Activated CD4-positive, alpha-beta T cell treated with anti-CD3 and anti-CD28 coated beads, Interleukin-2, Interleukin-6, amounts not matched to agents 100 ng/mL and 50 ng/mL, durations not matched to agents 16 hours and 8 hours (primary cell): ENCODE measurements around the gene NUP155.
"Not testable (repeated sequence)": the region's sequence is repeated elsewhere in the genome, so short reads cannot be mapped to it uniquely, and the experiment has no call there.

Experiments
- DNase-seq: peaks from one replicate; pipeline ENCODE4 v3.0.0-alpha.2; 2020

NUP155 gene

DNA sequence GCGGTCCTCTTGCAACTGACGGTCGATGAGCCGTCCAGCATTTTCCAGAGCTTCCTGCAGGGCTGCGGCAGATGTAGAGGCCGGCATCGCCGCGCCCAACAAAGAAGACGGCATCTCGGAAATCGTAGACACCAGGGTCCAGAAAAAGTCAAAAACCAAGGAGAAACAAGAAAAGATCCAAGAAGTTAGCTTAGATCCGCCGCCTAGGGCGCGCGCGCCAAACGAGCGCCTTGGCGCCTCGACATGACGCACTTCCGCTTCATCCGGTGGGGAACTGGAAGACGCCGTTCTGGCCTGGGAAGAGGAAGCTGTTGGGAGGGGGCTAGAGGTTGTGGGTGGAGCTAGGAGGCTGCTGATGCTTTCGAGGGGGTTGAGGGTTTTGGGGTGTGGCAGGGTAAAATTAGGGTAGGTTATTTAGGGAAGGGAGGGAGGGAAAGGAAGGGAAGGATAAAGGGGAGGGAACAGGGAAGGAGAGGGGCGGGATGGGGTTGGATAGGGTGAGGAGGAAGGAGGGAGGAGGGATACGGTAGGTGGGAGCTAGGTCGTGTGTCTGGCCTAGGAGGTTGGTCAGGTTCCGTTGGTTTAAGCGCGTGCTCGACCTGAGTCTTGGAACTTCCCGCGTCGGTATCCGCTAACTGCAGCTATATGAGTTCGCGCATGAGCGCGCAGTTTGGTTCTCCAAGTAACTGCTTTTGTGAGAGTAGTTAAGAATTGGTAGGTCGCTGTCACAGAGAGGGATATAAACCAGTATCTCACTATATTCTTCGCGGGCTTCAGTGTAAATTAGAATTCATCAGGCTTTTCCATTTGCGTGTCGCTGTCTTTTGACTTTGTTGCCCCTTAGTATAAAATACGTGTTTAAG is at the start of gene NUP155:
TSS of gene NUP155 (minus strand) at position 243 of the 863 bp plus-strand sequence. CDS start at position 114, 129 bp downstream.
- DNase-seq, result peak; percentile 96

DNA sequence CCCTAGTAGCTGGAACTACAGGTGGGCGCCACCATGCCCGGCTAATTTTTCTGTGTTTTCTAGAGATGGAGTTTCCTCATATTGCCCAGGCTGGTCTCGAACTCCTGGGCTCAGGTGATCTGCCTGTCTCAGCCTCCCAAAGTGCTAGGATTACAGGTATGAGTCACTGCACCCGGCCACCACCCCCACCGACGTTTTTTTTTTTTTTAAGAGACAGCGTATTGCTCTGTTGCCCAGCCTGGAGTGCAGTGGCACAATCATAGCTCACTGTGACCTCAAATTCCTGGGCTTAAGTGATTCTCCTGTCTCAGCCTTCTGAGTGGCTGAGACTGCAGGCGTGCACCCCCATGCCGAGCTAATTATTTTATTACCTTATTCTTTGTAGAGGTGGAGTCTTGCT is 46.4 kb upstream of the NUP155 start:
- DNase-seq, result no peak

DNA sequence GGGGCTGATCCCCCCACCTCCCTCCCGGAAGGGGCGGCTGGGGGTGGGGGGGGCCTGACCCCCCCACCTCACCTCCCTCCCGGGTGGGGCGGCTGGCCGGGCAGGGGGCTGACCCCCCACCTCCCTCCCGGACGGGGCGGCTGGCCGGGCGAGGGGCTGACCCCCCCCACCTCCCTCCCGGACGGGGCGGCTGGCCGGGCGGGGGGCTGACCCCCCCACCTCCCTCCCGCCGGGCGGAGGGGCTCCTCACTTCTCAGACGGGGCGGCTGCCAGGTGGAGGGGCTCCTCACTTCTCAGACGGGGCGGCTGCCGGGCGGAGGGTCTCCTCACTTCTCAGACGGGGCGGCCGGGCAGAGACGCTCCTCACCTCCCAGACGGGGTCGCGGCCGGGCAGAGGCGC is 44.5 kb upstream of the NUP155 start:
- DNase-seq, result not testable (repeated sequence)

DNA sequence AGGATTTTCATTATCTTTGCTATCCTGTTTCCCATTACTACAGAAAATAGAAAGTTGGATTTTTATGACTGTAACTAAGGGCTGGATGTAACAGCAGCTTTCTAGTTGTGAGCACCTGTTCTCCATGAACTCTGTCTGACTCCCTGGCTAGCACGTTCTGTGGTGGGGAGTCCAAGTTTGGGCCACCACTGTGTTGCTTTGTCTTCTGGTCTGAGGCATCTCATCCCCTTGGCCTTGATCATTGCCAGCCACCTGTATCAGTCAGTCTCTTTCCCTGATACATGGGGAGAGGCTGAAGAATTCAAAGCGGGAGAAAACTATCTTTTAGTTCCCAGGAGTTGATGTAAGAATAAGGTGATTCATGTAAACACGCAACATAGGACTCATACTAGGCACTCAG is 41.6 kb upstream of the NUP155 start:
- no peak for DNase-seq

DNA sequence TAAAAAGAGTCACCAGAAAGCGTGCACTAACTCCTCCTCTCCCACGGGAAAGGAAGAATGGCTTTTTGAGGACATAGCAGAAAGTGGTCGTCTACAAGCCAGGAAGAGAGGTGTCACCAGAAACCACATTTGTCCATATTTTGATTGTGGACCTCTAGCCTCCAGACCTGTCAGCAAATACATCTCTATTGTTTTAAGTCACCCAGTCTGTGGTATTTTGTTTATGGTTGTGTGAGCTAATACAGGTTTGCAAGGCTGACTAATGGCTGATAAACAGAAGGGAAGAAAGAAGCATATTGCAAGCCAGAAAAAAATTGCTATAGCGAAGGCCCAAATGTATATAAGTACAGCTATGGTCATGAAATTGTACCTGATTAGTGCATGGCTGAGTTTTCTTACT is 29.6 kb upstream of the NUP155 start:
- no peak for DNase-seq

DNA sequence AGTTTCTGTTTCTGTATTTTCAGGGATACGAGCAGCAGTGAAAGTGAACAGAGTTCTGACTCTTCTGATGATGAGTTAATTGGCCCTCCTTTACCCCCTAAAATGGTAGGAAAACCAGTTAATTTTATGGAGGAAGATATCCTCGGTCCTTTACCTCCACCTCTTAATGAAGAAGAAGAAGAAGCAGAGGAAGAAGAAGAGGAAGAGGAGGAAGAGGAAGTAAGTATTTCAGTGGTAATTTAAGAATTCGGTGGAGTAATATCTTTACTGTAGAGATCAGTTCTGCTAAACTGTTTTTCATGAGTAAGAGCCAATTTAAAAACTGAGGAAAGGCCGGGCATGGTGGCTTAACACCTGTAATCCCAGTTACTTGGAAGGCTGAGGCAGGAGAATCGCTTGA is 25.4 kb upstream of the NUP155 start:
- DNase-seq, result no peak

DNA sequence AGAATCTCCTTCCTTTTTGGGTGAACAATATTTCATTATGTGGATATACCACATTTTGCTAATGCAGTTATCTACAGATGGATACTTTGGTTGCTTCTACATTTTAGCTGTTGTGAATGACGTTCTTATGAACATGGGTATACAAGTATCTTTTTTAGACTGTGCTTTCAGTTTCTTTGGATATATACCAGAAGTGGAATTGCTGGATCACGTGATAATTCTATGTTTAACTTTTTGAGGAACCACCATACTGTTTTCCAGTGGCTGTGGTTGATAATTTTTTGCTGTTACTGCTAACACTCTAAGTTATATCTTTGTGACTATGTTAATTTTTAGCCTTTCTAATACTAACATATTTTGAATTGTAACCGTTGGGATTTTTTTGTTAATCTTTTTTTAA is 20.7 kb upstream of the NUP155 start:
- DNase-seq, result no peak

DNA sequence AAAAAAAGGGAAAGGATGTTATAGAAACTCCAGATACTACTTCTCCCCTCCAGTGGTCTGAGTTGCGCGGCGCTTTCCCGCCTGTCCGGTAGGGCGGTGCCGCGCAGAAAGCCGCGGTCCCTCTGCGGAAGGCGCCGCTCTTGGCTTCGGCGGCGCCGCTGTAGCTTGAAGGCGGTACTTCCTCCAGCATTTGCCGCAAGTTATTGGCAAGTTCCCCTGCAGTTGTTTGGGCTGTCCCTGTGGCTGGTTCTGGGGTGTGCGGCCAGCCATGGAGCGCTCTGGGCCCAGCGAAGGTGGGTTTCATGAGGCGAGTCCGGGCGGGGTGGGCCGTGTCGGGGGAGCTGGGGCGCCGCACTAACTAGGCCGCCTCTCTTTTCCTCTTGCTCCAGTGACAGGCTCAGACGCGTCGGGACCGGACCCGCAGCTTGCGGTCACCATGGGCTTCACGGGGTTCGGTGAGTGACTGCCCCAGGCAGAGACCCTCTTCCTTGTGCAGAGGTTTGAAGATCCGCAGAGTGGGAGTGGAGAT is 8.3 kb upstream of the NUP155 start, which contains the start of gene WDR70:
TSS of gene WDR70 (plus strand) at position 219 of the 529 bp plus-strand sequence. CDS start at position 269, 50 bp downstream.
- DNase-seq, result peak; percentile 92

DNA sequence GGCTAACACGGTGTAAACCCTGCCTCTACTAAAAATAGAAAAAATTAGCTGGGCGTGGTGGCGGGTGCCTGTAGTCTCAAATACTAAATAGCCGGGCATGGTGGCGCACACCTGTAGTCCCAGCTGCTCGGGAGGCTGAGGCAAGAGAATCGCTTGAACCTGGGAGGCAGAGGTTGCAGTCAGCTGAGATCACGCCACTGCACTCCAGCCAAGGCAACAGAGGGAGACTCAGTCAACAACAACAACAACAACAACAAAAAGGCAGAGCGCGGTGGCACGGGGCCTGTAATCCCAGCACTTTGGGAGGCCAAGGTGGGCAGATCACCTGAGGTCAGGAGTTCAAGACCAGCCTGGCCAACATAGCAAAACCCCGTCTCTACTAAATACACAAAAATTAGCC is 7.2 kb upstream of the NUP155 start:
- DNase-seq, result not testable (repeated sequence)

DNA sequence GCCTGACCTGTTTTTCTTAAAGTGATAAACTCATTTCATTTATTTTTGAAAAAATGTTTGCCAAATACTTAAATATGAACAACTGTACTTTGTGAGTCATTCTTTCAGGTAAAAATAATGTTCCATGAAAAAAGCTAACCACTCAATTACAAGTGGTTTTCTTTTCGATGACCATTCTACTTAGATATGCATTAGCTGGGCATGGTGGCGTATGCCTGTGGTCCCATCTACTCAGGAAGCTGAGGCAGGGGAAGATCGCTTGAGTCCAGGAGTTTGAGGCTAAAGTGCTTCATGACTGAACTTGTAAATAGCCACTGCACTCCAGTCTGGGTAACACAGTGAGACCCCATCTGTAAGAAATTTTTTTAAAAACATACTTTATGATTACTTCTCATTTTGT is 4.2 kb upstream of the NUP155 start:
- no peak for DNase-seq

DNA sequence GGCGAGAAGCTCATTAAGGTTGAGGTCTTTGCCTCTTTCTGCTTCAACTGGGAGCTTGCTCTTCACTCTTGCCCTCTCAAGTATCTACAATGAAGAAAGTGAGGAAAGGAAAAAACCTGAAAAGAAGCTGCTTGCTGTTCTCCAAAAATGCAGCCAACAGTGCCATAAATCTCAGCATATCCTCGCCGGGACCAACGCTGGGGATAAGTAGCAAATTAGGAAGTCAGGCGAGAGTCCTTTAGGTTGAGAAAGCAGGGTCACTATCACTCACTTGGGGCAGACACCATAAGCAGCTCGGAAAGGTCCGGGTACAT is 399 bp downstream of the NUP155 start:
- no peak for DNase-seq

DNA sequence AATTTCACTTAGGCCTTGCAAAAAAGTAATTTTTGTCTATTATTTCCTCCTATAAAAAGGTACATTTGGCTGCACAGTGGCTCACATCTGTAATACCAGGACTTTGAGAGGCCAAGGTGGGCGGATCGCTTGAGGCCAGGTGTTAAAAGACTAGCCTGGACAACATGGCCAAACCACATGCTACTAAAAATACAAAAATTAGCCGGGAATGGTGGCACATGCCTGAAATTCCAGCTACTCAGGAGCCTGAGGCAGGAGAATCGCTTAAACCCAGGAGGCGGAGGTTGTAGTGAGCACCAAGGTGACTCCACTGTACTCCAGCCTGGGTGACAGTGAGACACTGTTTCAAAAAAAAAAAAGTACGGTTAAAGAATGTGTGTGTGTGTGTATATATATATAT is 15.7 kb downstream of the NUP155 start:
- DNase-seq, result no peak

DNA sequence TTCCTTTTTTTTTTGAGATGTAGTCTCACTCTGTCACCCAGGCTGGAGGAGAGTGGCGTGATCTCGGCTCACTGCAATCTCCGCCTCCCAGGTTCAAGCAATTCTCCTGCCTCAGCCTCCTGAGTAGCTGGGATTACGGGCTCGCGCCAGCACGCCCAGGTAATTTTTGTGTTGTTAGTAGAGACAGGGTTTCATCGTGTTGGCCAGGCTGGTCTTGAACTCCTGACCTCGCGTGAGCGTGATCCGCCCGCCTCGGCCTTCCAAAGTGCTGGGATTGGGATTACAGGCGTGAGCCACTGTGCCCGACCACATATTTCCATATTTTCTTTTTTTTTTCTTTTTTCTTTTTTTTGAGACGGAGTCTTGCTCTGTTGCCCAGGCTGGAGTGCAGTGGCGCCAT is 28.2 kb downstream of the NUP155 start:
- DNase-seq, result not testable (repeated sequence)

DNA sequence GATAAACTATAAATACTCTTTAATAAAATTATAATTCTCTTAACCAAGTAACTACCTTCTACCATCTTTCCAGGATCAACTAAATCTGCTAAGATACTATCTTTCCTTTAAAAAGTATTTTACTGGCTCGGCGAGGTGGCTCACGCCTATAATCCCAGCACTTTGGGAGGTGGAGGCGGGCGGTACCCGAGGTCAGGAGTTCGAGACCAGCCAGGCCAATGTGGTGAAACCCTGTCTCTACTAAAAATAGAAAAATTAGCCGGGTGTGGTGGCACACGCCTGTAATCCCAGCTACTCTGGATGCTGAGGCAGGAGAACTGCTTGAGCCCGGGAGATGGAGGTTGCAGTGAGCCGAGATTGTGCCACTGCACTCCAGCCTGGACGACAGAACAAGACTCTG is 36.2 kb downstream of the NUP155 start:
- DNase-seq, result not testable (repeated sequence)

DNA sequence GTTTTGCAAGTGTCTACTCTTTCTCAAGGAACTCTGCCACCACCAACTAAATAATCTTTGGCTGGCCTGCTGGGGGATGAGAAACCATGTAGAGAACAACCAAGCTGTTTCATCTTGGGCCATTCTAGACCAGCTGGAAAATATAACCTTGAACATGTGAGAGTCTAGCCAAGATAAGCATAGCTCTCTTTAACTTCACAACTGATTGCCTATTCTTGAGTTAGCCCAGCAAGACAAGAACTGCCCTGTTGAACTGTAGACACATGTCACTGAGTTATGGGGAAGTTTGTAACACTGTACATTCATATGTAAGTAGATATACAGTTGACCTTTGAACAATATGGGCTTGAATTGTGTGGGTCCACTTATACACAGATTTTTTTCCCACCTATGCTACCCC is 44.4 kb downstream of the NUP155 start:
- no peak for DNase-seq

DNA sequence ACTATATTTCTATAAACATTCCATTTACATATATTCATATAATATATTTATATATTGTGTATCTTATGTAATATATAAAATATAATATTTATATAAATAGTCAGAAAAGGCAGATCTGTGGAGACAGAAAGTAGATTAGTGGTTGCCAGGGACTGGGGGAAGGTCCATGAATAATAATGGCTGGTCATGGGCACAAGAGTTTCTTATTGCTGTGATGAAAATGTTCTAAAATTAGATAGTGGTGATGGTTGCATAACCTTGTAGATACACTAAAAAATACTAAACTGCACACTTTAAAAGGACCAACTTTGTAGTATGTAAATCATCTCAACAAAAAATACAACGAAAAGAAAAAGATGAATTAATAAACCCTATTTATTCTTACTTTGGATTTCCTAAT is 47.3 kb downstream of the NUP155 start:
- DNase-seq, result no peak

DNA sequence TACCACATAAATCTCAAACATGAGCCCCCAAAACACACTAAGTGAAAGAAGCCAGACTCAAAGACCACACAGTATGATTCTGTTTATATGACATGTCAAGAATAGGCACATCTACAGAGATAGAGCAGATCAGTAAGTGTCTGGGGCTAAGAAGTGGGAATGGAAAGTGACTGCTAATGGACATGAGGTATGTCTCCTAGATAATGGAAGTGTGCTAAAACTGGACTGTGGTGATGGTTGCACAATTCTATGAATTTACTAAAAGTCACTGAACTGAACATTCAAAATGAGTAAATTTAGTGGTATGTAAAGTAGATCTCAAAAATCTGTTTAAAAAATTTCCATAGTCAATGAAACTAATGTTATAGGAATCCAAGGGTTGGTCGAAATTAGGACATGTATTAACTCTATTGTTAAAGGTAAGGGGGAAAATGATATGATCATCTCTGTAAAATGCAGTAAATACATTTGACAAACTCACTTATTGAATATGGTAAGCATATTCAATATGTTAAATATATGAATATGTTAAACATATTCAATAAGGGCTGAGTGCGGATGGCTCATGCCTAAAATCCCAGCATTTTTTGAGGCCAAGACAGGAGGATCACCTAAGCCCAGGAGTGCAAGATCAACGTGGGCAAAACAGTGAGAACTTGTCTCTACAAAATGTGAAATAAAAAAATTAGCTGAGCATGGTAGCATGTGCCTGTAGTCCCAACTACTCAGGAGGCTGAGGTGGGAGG is 51.7 kb downstream of the NUP155 start:
- no peak for DNase-seq

DNA sequence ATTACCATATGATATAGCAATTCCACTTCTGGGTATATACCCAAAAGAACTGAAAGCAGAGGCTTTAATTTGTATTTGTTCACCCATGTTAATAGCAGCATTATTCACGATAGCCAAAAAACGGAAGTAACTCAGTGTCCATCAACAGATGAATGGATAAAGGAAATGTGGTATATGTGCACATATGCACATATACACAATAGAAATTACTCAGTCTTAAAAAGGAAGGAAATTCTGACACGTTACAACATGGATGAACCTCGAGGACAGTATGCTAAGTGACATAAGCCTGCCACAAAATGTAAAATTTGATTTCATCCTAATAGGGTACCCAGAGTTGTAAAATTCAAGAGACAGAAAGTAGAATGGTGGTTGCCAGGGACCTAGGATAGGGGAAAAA is 54.9 kb downstream of the NUP155 start:
- DNase-seq, result no peak

DNA sequence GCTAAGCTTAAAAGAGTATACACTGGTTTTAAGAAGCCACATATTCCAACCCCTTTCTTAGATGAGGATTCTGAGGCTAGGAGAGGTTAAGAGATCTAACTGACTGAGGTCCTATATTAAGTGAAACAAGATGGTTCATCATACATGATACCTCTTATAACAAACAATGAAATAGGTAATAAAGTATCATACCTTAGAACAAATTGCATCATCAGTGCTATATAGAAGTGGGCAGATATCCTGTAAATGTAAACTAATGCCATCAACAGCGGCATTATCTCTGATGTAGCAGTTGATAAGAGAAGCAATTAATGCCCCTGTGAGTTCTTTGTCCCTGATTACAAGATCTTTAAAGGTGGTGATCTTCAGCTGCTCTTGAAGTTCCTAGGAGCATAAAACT is 60.5 kb downstream of the NUP155 start:
- no peak for DNase-seq

DNA sequence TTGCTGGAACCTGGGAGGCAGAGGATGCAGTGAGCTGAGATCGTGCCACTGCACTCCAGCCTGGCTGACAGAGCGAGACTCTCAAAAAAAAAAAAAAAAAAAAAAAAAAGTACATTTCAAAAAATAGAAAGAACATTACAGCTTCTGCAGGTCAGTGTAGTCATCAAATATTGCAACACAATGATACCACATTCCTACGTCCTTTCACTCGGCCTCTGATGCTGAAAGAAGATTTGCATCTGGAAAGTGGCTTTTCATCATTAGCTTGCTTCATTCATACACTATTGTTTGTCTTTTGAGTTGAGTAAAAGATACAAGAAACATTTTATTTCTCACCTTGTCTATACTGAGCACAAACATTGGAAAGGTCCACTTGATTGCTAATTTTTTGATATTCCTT is 62.1 kb downstream of the NUP155 start:
- DNase-seq, result no peak

DNA sequence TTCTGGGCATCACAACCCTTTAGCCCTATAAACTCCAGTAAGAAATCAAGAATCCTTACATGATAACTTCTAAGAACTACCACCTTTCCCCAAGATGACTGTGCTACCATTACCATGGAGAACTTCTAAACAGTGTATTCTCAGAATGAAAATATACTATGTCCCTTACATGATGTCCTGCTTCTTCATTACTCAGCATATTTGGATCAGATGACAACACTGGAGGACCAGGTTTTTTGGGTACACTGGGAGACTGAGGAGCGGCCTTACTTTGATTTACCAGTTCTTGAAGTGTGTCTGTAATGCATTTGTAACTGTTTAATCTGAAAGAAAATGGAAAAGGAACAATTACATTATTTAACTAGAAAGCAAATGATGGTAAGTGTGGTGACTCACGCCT is 66.0 kb downstream of the NUP155 start:
- DNase-seq, result no peak

DNA sequence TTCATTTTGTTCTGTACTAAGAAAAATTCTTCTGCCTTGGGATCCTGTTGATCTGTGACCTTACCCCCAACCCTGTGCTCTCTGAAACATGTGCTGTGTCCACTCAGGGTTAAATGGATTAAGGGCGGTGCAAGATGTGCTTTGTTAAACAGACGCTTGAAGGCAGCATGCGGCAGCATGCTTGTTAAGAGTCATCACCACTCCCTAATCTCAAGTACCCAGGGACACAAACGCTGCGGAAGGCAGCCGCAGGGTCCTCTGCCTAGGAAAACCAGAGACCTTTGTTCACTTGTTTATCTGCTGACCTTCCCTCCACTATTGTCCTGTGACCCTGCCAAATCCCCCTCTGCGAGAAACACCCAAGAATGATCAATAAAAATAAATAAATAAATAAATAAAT is 74.6 kb downstream of the NUP155 start:
- DNase-seq, result not testable (repeated sequence)

DNA sequence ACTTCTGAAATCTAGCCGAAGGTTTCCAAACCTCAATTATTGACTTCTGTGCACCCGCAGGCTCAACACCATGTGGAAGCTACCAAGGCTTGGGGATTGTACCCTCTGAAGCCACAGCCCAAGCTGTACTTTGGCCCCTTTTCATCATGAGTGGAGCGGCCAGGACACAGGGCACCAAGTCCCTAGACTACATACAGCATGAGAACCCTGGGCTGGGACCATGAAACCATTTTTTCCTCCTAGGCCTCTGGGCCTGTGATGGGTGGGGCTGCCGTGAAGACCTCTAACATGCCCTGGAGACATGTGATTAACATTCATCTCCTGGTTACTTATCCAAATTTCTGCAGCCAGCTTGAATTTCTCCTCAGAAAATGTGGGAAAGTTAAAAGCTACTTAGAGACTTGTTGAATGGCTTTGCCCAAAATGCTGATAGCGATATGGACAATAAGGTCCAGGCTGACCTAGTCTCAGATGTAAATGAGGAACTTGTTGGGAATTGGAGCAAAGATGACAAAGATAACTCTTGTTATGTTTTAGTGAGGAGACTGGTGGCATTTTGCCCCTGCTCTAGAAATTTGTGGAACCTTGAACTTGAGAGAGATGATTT is 87.6 kb downstream of the NUP155 start:
- DNase-seq, result no peak

DNA sequence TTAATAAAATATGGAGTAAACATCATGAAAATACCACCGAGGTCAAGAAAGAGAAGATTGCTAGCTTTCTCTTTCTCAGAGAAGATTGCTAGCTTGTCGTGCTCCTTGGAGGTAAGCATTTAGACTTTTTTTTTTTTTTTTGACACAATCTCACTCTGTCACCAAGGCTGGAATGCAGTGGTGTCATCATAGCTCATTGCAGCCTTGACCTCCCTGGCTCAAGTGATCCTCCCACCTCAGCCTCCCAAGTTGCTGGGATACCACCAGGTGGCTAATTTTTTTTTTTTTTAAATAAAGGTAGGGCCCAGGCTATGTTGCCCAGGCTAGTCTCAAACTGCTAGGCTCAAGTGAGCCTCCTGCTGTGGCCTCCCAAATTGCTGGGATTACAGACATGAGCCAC is 95.4 kb downstream of the NUP155 start:
- no peak for DNase-seq
